HepG2 (cell line): ENCODE measurements around the gene GNB1.

Source experiments
- BCLAF1 ChIP-seq: fragments of 450-650 bp; IDR thresholded peaks from 2 replicates; pipeline ENCODE4 v1.6.1; 2017; ENCODE audit warnings: mild to moderate bottlenecking
- CEBPB ChIP-seq: IDR thresholded peaks from 2 replicates; pipeline ENCODE4 v1.6.1; 2011; ENCODE audit warnings: low read depth, low read length, improper control_type of control experiment, borderline replicate concordance
- CTCF ChIP-seq: sonication (generic); formaldehyde crosslinking; IDR thresholded peaks from 2 replicates; pipeline ENCODE4 v1.5.0; 2020; ENCODE audit warnings: mild to moderate bottlenecking, missing genetic modification reagents, moderate library complexity
- GMEB2 ChIP-seq: IDR thresholded peaks from 2 replicates; pipeline ENCODE4 v1.6.1; 2016; ENCODE audit warnings: missing biosample characterization, missing genetic modification reagents, low read depth
- HMG20B ChIP-seq: conservative IDR thresholded peaks from 2 replicates; pipeline ENCODE4 v1.6.1; 2016; ENCODE audit warnings: missing genetic modification reagents, missing compliant biosample characterization
- HOXA9 ChIP-seq: sonication (generic); formaldehyde crosslinking; IDR thresholded peaks from 2 replicates; pipeline ENCODE4 v1.8.1; 2022; ENCODE audit warnings: missing genetic modification reagents, mild to moderate bottlenecking, moderate library complexity, borderline replicate concordance
- JUNB ChIP-seq: sonication (generic); formaldehyde crosslinking; IDR thresholded peaks from 2 replicates; pipeline ENCODE4 v1.8.0; 2022; ENCODE audit warnings: missing genetic modification reagents, mild to moderate bottlenecking, borderline replicate concordance
- MYPOP ChIP-seq: sonication (generic); formaldehyde crosslinking; IDR thresholded peaks from 2 replicates; pipeline ENCODE4 v1.8.1; 2023; ENCODE audit warnings: mild to moderate bottlenecking, moderate library complexity, missing genetic modification reagents
- SIN3B ChIP-seq: fragments of 150-350 bp; IDR thresholded peaks from 2 replicates; pipeline ENCODE4 v1.6.1; 2014; ENCODE audit warnings: low read length
- SMC3 ChIP-seq: IDR thresholded peaks from 2 replicates; pipeline ENCODE4 v1.6.1; 2011; ENCODE audit warnings: low read length, improper control_type of control experiment
- TBL1XR1 ChIP-seq: fragments of 150-350 bp; IDR thresholded peaks from 2 replicates; pipeline ENCODE4 v1.6.1; 2014; ENCODE audit warnings: borderline replicate concordance, low read length; ENCODE audit not compliant: partially characterized antibody
- ZNF12 ChIP-seq: sonication (generic); formaldehyde crosslinking; IDR thresholded peaks from 2 replicates; pipeline ENCODE4 v1.5.0; 2020; ENCODE audit warnings: missing genetic modification reagents
- ZNF24 ChIP-seq: fragments of 450-650 bp; IDR thresholded peaks from 2 replicates; pipeline ENCODE4 v1.6.1; 2017; ENCODE audit warnings: antibody characterized with exemption, mild to moderate bottlenecking
- ZNF274 ChIP-seq: sonication (generic); formaldehyde crosslinking; IDR thresholded peaks from 2 replicates; pipeline ENCODE4 v1.5.1; 2020; ENCODE audit warnings: mild to moderate bottlenecking, missing genetic modification reagents

GRCh38 chr1:1757422-1758058, 133.3 kb downstream of the GNB1 start:
- TF ChIP-seq ZNF274 (CRISPR knock-in tag) (no peak), HMG20B (CRISPR knock-in tag) (no peak), CTCF (CRISPR knock-in tag) (no peak), HOXA9 (CRISPR knock-in tag) (no peak), SMC3 (no peak), SIN3B (no peak), BCLAF1 (no peak), TBL1XR1 (no peak), ZNF24 (no peak), MYPOP (CRISPR knock-in tag) (no peak), JUNB (no peak), ZNF12 (CRISPR knock-in tag) (no peak), GMEB2 (CRISPR knock-in tag) (no peak), CEBPB (no peak)
